Chondrocyte (in vitro differentiated cells): Measurements from ENCODE around the gene SLC4A4. TPM values are rescaled to one million over a fixed set of nuclear protein-coding genes. Genes with fewer than 3 reads are reported as not detected.

Source experiments
- DNase-seq: peaks from one replicate; pipeline ENCODE4 v3.0.0; 2021; ENCODE audit warnings: mixed read lengths, low spot score
- H3K27ac Mint-ChIP-seq: one replicate; pipeline ENCODE4 v1.8.0; 2021; ENCODE audit warnings: mild to moderate bottlenecking, moderate library complexity, mixed read lengths; ENCODE audit not compliant: unreplicated experiment
- H3K27me3 Mint-ChIP-seq: 2 replicates; pipeline ENCODE4 v1.8.0; 2021; ENCODE audit warnings: low read depth, mixed read lengths
- H3K36me3 Mint-ChIP-seq: 2 replicates; pipeline ENCODE4 v1.8.0; 2021; ENCODE audit warnings: low read depth, mixed read lengths
- H3K4me1 Mint-ChIP-seq: 2 replicates; pipeline ENCODE4 v1.8.0; 2021; ENCODE audit warnings: low read depth, mild to moderate bottlenecking, mixed read lengths
- H3K4me3 Mint-ChIP-seq: one replicate; pipeline ENCODE4 v1.8.0; 2021; ENCODE audit warnings: mild to moderate bottlenecking, moderate library complexity, mixed read lengths; ENCODE audit not compliant: unreplicated experiment
- H3K9me3 Mint-ChIP-seq: 2 replicates; pipeline ENCODE4 v1.8.0; 2021; ENCODE audit warnings: low read depth, mixed read lengths
- total RNA-seq: library from RNA; stranded (reverse); gene quantifications from 3 replicates; pipeline ENCODE4 v1.2.1, GENCODE V29; 2021
- TF ChIP-seq, protein P1 (sequence below): fragments of 200-600 bp; sonication (generic); IDR thresholded peaks from 2 replicates; pipeline ENCODE4 v1.5.0; 2021; ENCODE audit warnings: antibody characterized with exemption, mild to moderate bottlenecking, moderate library complexity

The SLC4A4 gene
- total RNA-seq, 1 donor from 2014 or later, result 12.8 TPM

DNA sequence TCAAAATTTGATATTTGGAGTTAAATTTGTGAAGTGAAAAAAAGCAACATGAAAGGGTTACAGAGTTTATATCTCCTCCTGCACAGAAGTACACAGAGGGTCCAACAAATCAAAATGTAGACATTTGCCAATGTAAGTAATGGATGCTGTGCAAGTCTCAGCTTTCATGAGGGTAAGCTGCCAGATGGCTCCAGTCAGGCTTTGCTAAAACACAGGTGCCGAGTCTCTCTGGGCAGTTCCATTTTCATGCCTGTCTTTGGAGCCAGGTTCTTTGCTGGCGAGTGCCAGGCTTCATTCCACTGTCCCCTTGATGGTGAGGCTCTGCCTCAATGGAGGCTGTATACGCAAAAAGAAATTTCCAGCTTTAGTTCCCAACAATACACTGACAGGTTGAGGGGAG is 27.9 kb downstream of the SLC4A4 start:
- Mint-ChIP-seq H3K27me3 (peaks cover 10% of the 10 kb centered on the region), H3K4me3 (no peak overlapping the region), H3K9me3 (no peaks in the 10 kb centered on the region)

DNA sequence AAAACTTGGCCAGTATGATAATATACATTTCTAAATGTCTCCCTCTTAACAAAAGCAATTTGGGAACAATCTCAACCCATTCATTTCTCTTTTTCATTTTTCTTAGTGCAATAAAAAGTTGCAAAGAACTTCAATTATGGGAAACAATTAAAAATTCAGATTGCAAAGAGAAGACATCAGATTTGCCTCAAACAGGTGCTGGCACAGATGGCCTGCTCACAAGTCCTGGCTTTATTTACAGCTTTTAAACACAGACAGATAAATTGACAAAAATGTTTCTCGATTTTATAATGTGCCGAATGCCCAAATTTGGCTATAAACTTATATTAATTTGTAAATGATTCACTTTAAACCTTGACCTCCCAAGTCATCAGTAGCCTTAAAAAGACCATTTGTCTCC is 28.7 kb downstream of the SLC4A4 start:
- TF ChIP-seq, protein P1, sequence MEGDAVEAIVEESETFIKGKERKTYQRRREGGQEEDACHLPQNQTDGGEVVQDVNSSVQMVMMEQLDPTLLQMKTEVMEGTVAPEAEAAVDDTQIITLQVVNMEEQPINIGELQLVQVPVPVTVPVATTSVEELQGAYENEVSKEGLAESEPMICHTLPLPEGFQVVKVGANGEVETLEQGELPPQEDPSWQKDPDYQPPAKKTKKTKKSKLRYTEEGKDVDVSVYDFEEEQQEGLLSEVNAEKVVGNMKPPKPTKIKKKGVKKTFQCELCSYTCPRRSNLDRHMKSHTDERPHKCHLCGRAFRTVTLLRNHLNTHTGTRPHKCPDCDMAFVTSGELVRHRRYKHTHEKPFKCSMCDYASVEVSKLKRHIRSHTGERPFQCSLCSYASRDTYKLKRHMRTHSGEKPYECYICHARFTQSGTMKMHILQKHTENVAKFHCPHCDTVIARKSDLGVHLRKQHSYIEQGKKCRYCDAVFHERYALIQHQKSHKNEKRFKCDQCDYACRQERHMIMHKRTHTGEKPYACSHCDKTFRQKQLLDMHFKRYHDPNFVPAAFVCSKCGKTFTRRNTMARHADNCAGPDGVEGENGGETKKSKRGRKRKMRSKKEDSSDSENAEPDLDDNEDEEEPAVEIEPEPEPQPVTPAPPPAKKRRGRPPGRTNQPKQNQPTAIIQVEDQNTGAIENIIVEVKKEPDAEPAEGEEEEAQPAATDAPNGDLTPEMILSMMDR, result no peak
- H3K4me3 Mint-ChIP-seq, result no peak overlapping the region
- no peak overlapping the region for H3K27ac Mint-ChIP-seq
- no peaks in the 10 kb centered on the region for H3K4me1 Mint-ChIP-seq
- H3K36me3 Mint-ChIP-seq, result peaks cover 4% of the 10 kb centered on the region
- DNase-seq, result no peak
- peaks cover 10% of the 10 kb centered on the region for H3K27me3 Mint-ChIP-seq
- H3K9me3 Mint-ChIP-seq, result no peaks in the 10 kb centered on the region

More for the DNA sequence above, 27.9 kb downstream of the SLC4A4 start:
- Mint-ChIP-seq H3K36me3 (peaks cover 4% of the 10 kb centered on the region), H3K27ac (no peak overlapping the region), H3K4me1 (no peaks in the 10 kb centered on the region)
- no peak for DNase-seq
- TF ChIP-seq, protein P1, result no peak

DNA sequence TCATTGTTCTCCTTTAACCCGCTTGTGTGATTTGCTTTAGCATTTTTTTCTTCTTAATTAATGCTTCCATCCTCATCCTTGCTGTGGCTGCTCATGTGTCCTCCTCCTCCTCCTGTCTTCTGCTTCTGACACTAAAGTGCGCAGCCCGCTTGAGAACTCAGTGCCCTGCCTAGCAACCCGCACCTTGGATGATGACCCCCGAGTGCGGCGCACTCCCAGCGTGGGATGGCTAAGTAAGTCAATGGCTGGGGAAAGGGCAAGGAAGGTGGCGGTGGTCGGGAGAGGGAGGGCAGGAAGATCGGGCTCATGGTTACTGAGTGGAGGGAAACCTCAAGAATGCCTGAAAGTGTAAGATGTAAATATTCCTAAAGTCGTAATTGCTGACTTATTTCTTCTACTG is 30.1 kb downstream of the SLC4A4 start:
- Mint-ChIP-seq H3K36me3 (peaks cover 4% of the 10 kb centered on the region), H3K27me3 (peaks cover 11% of the 10 kb centered on the region), H3K4me1 (no peaks in the 10 kb centered on the region), H3K27ac (no peak overlapping the region), H3K9me3 (no peaks in the 10 kb centered on the region), H3K4me3 (no peak overlapping the region)
- TF ChIP-seq, protein P1, result no peak
- no peak for DNase-seq

DNA sequence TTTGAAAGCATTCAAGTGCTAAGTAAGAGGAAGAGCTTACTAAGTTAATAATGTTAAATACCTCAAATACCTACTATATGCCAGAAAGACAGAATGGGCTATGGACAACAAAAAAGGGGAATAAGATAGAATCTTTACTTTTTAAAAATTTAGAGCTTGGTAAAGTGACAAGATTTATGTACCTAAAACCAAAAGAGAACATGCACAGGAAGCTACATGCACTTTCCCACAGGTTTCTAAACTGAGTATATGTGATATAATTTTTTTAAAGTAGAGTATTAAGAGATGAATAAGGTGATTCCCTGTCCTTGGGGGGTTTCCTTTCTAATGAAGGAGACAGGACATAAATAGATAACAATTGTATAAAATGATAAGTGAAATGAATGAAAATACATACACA is 30.7 kb downstream of the SLC4A4 start:
- no peaks in the 10 kb centered on the region for H3K9me3 Mint-ChIP-seq
- no peak overlapping the region for H3K27ac Mint-ChIP-seq
- peaks cover 4% of the 10 kb centered on the region for H3K36me3 Mint-ChIP-seq
- TF ChIP-seq, protein P1, result no peak
- H3K4me1 Mint-ChIP-seq, result no peaks in the 10 kb centered on the region
- H3K4me3 Mint-ChIP-seq, result no peak overlapping the region
- peaks cover 11% of the 10 kb centered on the region for H3K27me3 Mint-ChIP-seq
- no peak for DNase-seq

DNA sequence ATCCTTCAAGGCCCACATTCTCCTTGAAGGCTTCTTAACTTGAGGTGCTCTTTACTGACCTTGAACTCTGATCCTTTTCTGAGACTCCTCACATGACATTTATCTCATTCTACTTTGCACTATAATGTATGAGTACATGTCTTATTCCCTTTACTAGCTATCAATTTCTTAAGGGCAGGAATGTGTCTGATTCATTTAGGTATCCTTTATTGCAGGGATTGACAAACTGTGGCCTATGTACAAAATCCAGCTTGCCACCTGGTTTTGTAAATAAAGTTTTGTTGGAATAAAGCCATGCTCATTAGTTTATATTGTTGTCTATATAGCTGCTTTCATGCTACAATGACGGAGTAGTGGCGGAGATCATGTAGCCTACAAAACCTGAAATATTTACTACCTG is 36.7 kb downstream of the SLC4A4 start:
- H3K27ac Mint-ChIP-seq, result no peak overlapping the region
- peaks cover 2% of the 10 kb centered on the region for H3K27me3 Mint-ChIP-seq
- H3K36me3 Mint-ChIP-seq, result no peaks in the 10 kb centered on the region
- DNase-seq, result no peak
- TF ChIP-seq, protein P1, result no peak
- peaks cover 4% of the 10 kb centered on the region for H3K9me3 Mint-ChIP-seq
- no peak overlapping the region for H3K4me3 Mint-ChIP-seq
- no peaks in the 10 kb centered on the region for H3K4me1 Mint-ChIP-seq
